ENCODE data around the gene CELF1.
A peak's percentile ranks its signal among the peaks of the same experiment; 100 is the strongest.
"Not testable (repeated sequence)": the region's sequence is repeated elsewhere in the genome, so short reads cannot be mapped to it uniquely, and the experiment has no call there.

The CELF1 gene

DNA sequence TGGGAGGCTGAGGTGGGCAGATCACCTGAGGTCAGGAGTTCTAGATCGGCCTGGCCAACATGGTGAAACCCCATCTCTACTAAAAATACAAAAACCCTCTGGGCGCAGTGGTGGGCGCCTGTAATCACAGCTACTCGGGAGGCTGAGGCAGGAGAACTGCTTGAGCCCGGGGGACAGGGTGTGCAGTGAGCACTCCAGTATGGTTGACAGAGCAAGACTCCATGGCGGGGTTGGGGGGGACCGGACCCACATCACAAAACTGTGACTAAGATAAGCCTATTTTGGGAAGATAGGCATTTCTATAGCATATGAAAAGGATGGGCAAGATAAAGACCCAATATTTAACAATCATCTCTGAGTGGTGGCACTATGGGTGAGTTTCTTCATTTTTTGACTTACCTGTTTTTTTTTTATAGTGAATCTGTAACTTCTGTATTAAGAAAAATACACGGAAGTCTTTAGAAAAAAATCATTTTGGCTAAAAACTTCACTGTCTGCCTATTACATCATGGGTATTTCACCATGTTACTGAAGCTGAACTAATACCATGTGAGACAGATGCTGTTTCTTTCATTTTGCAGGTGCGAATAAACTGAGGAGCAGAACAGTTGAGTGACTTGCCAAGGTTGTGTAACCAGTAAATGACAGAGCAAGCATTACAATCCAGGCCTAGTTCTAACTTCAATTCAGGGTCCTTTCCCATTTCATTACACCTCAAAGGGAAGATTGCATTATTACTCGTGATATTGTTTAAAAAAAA lies 2.5 kb downstream of the CELF1 start:
- Mint-ChIP-seq H3K9me3 (no peaks in the 10 kb centered on the region), H3K27ac (ENCODE audit: low read depth) (no peak overlapping the region), H3K4me3 (peak overlapping the region; percentile 99), H3K27me3 (no peaks in the 10 kb centered on the region), H3K4me1 (peaks cover 46% of the 10 kb centered on the region), H3K36me3 (ENCODE audit: insufficient read depth) (peaks cover 10% of the 10 kb centered on the region)
- ATAC-seq (replicated peaks; ENCODE audit: extremely low read depth, poor library complexity, severe bottlenecking) (no peak), DNase-seq (ENCODE audit: low spot score in 2 of 2) (no peak)

DNA sequence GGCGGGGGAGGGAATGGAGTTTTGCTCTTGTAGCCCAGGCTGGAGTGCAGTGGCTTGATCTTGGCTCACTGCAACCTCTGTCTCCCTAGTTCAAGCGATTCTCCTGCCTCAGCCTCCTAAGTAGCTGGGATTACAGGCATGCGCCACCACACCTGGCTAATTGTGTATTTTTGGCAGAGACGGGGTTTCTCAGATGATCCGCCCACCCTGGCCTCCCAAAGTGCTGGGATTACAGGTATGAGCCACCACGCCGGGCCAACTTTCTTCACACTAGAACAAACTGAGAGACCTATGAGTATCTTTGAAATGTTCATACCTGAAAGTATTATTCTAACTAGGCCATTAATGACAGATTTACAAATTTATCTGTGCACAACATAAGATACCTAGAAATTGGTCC lies 6.7 kb downstream of the CELF1 start:
- not testable (repeated sequence) for H3K4me3 Mint-ChIP-seq; H3K27me3 Mint-ChIP-seq; H3K27ac Mint-ChIP-seq (ENCODE audit: low read depth); H3K9me3 Mint-ChIP-seq; ATAC-seq (replicated peaks; ENCODE audit: extremely low read depth, poor library complexity, severe bottlenecking); DNase-seq (ENCODE audit: low spot score in 2 of 2); H3K36me3 Mint-ChIP-seq (ENCODE audit: insufficient read depth)
- peaks cover 56% of the 10 kb centered on the region for H3K4me1 Mint-ChIP-seq

DNA sequence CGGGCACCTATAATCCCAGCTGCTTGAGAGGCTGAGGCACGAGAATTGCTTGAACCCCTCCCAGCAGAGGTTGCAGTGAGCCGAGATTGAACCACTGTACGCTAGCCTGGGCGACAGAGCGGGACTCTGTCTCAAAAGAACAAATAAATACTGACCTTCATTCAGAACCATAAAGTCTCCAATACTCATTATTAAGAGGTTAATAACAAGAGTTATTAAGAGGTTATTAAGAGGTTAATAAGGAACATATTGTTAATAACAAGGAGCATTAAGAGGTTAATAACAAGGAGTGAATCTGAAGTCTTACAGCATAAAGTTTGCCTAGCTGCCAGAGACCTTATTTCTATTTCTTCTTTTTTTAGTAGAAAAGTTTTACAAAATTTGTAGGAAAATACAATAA lies 7.6 kb downstream of the CELF1 start:
- H3K27ac Mint-ChIP-seq (ENCODE audit: low read depth) = no peak overlapping the region
- ATAC-seq (replicated peaks; ENCODE audit: extremely low read depth, poor library complexity, severe bottlenecking) (no peak), DNase-seq (ENCODE audit: low spot score in 2 of 2) (no peak)
- H3K36me3 Mint-ChIP-seq (ENCODE audit: insufficient read depth) = peaks cover 6% of the 10 kb centered on the region
- H3K4me3 Mint-ChIP-seq = no peak overlapping the region
- no peaks in the 10 kb centered on the region for H3K9me3 Mint-ChIP-seq
- no peaks in the 10 kb centered on the region for H3K27me3 Mint-ChIP-seq
- peaks cover 56% of the 10 kb centered on the region for H3K4me1 Mint-ChIP-seq

GRCh38 chr11:47541070-47541469 lies 11.9 kb downstream of the CELF1 start:
- Mint-ChIP-seq H3K9me3 (no peaks in the 10 kb centered on the region), H3K27me3 (no peaks in the 10 kb centered on the region), H3K4me1 (peaks cover 57% of the 10 kb centered on the region), H3K27ac (ENCODE audit: low read depth) (peak overlapping the region; percentile 85), H3K36me3 (ENCODE audit: insufficient read depth) (peaks cover 15% of the 10 kb centered on the region), H3K4me3 (peak overlapping the region; percentile 66)
- DNase-seq (ENCODE audit: low spot score in 2 of 2) (no peak), ATAC-seq (replicated peaks; ENCODE audit: extremely low read depth, poor library complexity, severe bottlenecking) (peak; percentile 64)

- H3K4me1 Mint-ChIP-seq = peaks cover 62% of the 10 kb centered on the region
- peaks cover 26% of the 10 kb centered on the region for H3K36me3 Mint-ChIP-seq (ENCODE audit: insufficient read depth)
Measured at GRCh38 chr11:47539681-47540039, 13.3 kb downstream of the CELF1 start.

GRCh38 chr11:47538741-47539565 lies 14.0 kb downstream of the CELF1 start:
- Mint-ChIP-seq H3K27ac (ENCODE audit: low read depth) (peak overlapping the region; percentile 84), H3K27me3 (no peaks in the 10 kb centered on the region), H3K36me3 (ENCODE audit: insufficient read depth) (peaks cover 27% of the 10 kb centered on the region), H3K9me3 (no peaks in the 10 kb centered on the region), H3K4me1 (peaks cover 55% of the 10 kb centered on the region), H3K4me3 (peak overlapping the region; percentile 58)
- ATAC-seq (replicated peaks; ENCODE audit: extremely low read depth, poor library complexity, severe bottlenecking) = no peak
- DNase-seq (ENCODE audit: low spot score in 2 of 2) = no peak

More at GRCh38 chr11:47539681-47540039, 13.3 kb downstream of the CELF1 start:
- no peak for ATAC-seq (replicated peaks; ENCODE audit: extremely low read depth, poor library complexity, severe bottlenecking)
- peak overlapping the region; percentile 85 for H3K27ac Mint-ChIP-seq (ENCODE audit: low read depth)
- no peak for DNase-seq (ENCODE audit: low spot score in 2 of 2)
- H3K4me3 Mint-ChIP-seq = no peak overlapping the region
- no peaks in the 10 kb centered on the region for H3K9me3 Mint-ChIP-seq
- H3K27me3 Mint-ChIP-seq = no peaks in the 10 kb centered on the region

DNA sequence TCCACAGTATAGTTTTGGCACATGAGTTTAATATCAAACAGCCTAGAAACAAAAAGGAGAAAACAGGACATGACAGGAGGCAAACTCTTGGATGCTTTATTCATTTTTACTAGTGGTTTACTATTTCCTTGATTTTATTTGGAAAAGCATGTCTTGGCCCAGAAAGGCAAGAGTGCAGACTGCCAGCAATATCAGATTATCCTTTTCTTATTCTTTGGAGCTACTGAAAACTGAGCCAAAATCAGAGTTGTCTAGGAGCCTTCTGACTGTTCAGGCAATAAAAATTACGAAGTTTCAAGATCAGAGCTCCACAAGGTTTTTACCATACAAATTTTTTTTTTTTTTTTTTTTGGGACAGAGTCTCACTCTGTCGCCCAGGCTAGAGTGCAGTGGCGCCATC lies 16.0 kb downstream of the CELF1 start:
- no peak for DNase-seq (ENCODE audit: low spot score in 2 of 2)
- Mint-ChIP-seq H3K9me3 (no peaks in the 10 kb centered on the region), H3K36me3 (ENCODE audit: insufficient read depth) (peaks cover 27% of the 10 kb centered on the region), H3K27me3 (no peaks in the 10 kb centered on the region), H3K4me3 (no peak overlapping the region), H3K4me1 (peaks cover 49% of the 10 kb centered on the region), H3K27ac (ENCODE audit: low read depth) (no peak overlapping the region)
- ATAC-seq (replicated peaks; ENCODE audit: extremely low read depth, poor library complexity, severe bottlenecking) = no peak

DNA sequence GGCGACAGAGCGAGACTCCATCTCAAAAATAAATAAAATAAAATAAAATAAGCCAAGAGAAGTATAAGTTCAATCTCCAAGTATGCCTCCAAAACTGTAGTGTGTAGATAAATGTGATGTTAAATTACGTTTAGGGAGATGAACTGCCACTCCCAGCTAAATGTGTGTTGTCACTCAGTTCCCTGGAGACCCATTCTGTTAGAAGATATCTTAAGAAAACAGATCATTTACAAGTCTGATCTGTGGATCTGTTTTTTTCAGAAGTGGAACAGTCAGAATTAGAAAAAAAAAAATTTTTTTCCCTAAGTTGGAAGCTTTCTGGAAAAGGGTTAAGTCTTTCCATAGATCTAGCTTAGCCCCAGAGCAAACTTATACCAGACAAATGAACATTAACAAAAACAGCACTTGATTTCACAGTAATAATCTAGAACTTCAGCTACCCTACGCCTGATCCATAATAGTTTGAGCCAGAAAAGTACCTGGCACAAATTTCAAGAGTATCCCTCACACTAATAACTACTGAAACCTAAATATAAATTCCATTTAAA lies 18.2 kb downstream of the CELF1 start:
- H3K27ac Mint-ChIP-seq (ENCODE audit: low read depth) = no peak overlapping the region
- no peaks in the 10 kb centered on the region for H3K27me3 Mint-ChIP-seq
- ATAC-seq (replicated peaks; ENCODE audit: extremely low read depth, poor library complexity, severe bottlenecking) = no peak
- H3K4me3 Mint-ChIP-seq = no peak overlapping the region
- peaks cover 46% of the 10 kb centered on the region for H3K4me1 Mint-ChIP-seq
- DNase-seq (ENCODE audit: low spot score in 2 of 2) = no peak
- H3K9me3 Mint-ChIP-seq = no peaks in the 10 kb centered on the region
- peaks cover 23% of the 10 kb centered on the region for H3K36me3 Mint-ChIP-seq (ENCODE audit: insufficient read depth)

DNA sequence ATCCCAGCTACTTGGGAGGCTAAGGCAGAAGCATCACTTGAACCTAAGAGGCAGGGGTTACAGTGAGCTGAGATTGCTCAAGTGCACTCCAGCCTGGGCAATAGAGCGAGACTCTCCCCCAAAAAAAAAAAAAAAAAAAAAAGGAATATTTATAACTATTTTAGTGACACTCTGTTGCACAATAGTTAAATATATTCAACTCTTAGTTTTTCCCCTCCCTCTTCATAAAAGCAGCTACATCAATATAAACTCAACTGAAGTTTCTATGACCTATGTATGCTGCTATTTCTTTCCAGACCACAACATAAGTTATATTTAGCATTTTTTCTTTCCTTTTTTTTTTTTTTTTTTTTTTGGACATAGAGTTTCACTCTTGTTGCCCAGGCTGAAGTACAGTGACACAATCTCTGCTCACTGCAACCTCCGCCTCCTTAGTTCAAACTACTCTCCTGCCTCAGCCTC lies 19.2 kb downstream of the CELF1 start:
- Mint-ChIP-seq H3K27me3 (no peaks in the 10 kb centered on the region), H3K9me3 (no peaks in the 10 kb centered on the region), H3K4me3 (no peak overlapping the region), H3K27ac (ENCODE audit: low read depth) (no peak overlapping the region), H3K36me3 (ENCODE audit: insufficient read depth) (peaks cover 28% of the 10 kb centered on the region), H3K4me1 (peaks cover 45% of the 10 kb centered on the region)
- DNase-seq (ENCODE audit: low spot score in 2 of 2) (no peak), ATAC-seq (replicated peaks; ENCODE audit: extremely low read depth, poor library complexity, severe bottlenecking) (no peak)

DNA sequence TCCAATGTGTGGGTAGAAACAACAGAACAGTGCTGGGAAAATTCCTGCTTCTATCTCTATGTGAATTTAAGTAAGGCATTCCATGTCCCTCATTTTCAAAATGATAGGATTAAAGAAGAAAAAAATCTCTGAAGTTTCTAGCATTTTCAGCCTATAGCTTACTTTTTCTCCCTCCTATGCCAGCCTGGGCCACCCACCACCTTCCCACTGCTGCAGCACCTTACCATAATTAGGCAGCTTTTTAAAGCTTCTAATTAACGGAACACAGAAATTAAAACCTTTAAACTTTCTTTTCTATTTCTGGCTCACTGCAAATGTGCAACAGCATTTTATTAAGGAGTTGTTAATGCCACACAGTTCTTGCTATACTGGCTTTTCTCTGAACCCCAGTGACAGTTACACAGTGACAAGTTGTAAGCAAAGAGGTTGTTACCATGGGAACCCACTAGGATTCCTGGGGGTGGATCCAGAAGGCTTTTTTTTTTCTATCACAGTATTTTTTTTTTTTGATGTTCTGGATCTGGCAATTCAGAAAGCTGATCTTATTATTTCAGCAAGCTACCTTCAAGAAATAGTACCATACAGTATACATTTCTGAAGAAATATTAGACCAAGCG lies 20.2 kb downstream of the CELF1 start:
- no peak overlapping the region for H3K27ac Mint-ChIP-seq (ENCODE audit: low read depth)
- ATAC-seq (replicated peaks; ENCODE audit: extremely low read depth, poor library complexity, severe bottlenecking) = no peak
- peaks cover 44% of the 10 kb centered on the region for H3K4me1 Mint-ChIP-seq
- no peak for DNase-seq (ENCODE audit: low spot score in 2 of 2)
- no peak overlapping the region for H3K4me3 Mint-ChIP-seq
- peaks cover 27% of the 10 kb centered on the region for H3K36me3 Mint-ChIP-seq (ENCODE audit: insufficient read depth)
- H3K27me3 Mint-ChIP-seq = no peaks in the 10 kb centered on the region
- H3K9me3 Mint-ChIP-seq = no peaks in the 10 kb centered on the region

DNA sequence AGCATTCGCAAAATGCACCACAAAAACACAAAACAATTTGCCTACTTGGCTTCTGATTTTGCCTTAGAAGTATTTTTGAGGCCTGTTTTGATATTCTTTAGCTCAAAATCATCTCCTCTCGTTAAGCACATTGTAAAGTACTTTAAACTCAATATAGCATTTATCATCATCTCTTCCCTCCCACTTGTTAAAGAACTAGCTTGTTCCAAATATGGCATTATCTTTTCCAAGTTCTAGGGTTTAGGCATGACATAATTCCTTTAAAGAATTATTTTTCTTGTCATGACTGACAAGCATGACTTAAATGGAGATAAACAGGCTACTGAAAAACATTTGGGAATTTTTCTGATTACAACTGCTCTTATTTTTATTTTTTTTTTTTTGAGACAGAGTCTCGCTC lies 21.3 kb downstream of the CELF1 start:
- no peak overlapping the region for H3K27ac Mint-ChIP-seq (ENCODE audit: low read depth)
- peaks cover 44% of the 10 kb centered on the region for H3K4me1 Mint-ChIP-seq
- no peaks in the 10 kb centered on the region for H3K27me3 Mint-ChIP-seq
- H3K4me3 Mint-ChIP-seq = peak overlapping the region; percentile 16
- H3K36me3 Mint-ChIP-seq (ENCODE audit: insufficient read depth) = peaks cover 28% of the 10 kb centered on the region
- DNase-seq (ENCODE audit: low spot score in 2 of 2) (no peak), ATAC-seq (replicated peaks; ENCODE audit: extremely low read depth, poor library complexity, severe bottlenecking) (no peak)
- no peaks in the 10 kb centered on the region for H3K9me3 Mint-ChIP-seq

DNA sequence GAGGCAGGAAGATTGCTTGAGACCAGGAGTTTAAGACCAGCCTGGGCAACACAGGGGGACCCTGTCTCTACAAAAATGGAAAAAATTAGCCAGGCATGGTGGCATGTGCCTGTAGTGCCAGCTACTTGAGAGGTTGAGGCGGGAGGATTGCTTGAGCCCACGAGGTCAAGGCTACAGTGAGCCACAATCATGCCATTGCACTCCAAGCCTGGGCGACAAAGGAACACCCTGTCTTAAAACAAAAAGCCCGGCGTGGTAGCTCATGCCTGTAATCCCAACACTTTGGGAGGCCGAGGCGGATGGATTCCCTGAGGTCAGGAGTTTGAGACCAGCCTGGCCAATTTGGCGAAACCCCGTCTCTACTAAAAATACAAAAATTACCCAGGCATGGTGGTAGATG lies 22.2 kb downstream of the CELF1 start:
- Mint-ChIP-seq H3K4me1 (peaks cover 49% of the 10 kb centered on the region), H3K27ac (ENCODE audit: low read depth) (peak overlapping the region; percentile 47), H3K4me3 (peak overlapping the region; percentile 24), H3K36me3 (ENCODE audit: insufficient read depth) (peaks cover 22% of the 10 kb centered on the region)
- H3K27me3 Mint-ChIP-seq; H3K9me3 Mint-ChIP-seq; ATAC-seq (replicated peaks; ENCODE audit: extremely low read depth, poor library complexity, severe bottlenecking); DNase-seq (ENCODE audit: low spot score in 2 of 2): not testable (repeated sequence)

All from central memory CD8-positive, alpha-beta T cell (primary cell).